ENCODE measurements around the gene LHPP. TPM values are rescaled to one million over a fixed set of nuclear protein-coding genes. Genes with fewer than 3 reads are reported as not detected.

LHPP gene
- total and polyA plus RNA-seq, 2 donors (not counting 1 experiment from before 2014, with no cell fraction given), result 10.2 to 15.6 TPM

DNA sequence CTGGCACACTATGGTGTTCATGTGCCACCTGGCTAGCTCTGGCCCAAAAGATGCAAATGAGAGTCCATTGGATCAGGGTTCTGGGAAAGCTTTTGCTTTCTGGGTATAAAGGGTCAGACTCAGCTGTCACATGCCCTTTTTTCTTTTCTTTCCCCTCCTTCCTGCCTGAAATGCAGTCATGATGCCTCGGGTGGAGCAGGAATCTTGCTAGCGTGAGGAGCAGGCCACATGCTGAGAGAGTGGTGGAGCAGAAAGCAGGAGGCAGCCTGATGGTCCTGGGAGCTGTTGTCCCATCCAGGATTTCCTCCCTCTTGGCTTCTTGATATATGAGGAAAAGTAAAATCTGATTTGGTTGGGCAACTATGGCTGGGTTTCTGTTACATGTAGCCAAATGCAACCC is 2.7 kb upstream of the LHPP start:
- Histone ChIP-seq H4K20me1 (ENCODE audit: control insufficient read depth, extremely low read depth, insufficient read depth, low read length) (no peaks in the 10 kb centered on the region), H3K4me2 (ENCODE audit: extremely low read depth, insufficient read depth, low read length) (no peak overlapping the region), H3K27me3 (ENCODE audit: control insufficient read depth, insufficient read depth, low read length) (peaks cover 29% of the 10 kb centered on the region), H3K79me2 (ENCODE audit: control insufficient read depth, insufficient read depth, low read length) (no peaks in the 10 kb centered on the region), H3K36me3 (ENCODE audit: control insufficient read depth, insufficient read depth, low read length) (no peaks in the 10 kb centered on the region), H3K4me3 (replicated peaks in 1 of 4; ENCODE audit: control extremely low read depth in 1 of 4, insufficient read depth in 1 of 4, low read depth in 3 of 4, low read length in 4 of 4) (no peak overlapping the region), H3K27ac (ENCODE audit: insufficient read depth, low read length) (no peak overlapping the region), H3K4me1 (ENCODE audit: control insufficient read depth, extremely low read depth, insufficient read depth, low read length) (no peaks in the 10 kb centered on the region), H3K9me3 (ENCODE audit: control insufficient read depth, insufficient read depth, low read depth, low read length) (no peaks in the 10 kb centered on the region), H2AFZ (ENCODE audit: low read length) (no peak overlapping the region), H3K9ac (ENCODE audit: insufficient read depth, low read length) (no peak overlapping the region)
- no peak for DNase-seq (ENCODE audit: low read depth in 2 of 2)
- TF ChIP-seq EZH2 (IDR thresholded peaks at IDR 0.05; ENCODE audit: low read length, missing control alignments), result no peak
- TF ChIP-seq, protein P1, sequence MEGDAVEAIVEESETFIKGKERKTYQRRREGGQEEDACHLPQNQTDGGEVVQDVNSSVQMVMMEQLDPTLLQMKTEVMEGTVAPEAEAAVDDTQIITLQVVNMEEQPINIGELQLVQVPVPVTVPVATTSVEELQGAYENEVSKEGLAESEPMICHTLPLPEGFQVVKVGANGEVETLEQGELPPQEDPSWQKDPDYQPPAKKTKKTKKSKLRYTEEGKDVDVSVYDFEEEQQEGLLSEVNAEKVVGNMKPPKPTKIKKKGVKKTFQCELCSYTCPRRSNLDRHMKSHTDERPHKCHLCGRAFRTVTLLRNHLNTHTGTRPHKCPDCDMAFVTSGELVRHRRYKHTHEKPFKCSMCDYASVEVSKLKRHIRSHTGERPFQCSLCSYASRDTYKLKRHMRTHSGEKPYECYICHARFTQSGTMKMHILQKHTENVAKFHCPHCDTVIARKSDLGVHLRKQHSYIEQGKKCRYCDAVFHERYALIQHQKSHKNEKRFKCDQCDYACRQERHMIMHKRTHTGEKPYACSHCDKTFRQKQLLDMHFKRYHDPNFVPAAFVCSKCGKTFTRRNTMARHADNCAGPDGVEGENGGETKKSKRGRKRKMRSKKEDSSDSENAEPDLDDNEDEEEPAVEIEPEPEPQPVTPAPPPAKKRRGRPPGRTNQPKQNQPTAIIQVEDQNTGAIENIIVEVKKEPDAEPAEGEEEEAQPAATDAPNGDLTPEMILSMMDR (conservative IDR thresholded peaks at IDR 0.05 in 1 of 2, IDR thresholded peaks at IDR 0.05 in 1 of 2; ENCODE audit: low read depth in 1 of 2, low read length in 2 of 2), result no peak

DNA sequence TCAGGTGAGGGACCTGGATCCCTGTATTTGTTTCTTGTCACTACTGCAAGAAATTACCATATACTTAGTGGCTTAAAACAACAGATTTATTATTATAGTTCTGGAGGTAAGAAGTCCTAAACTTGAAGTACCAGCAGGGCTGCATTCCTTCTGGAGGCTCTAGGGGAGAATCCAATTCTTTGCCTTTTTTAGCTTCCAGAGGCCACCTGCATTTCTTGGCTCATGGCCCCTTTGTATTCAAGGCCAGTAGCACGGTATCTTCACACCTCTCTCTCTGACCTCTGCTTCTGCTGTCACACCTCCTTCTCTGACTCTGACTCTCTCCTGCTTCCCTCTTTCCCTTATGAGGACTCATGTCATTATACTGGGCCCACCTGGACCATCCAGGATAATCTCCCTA is 2.2 kb upstream of the LHPP start:
- Histone ChIP-seq H4K20me1 (ENCODE audit: control insufficient read depth, extremely low read depth, insufficient read depth, low read length) (no peaks in the 10 kb centered on the region), H3K4me2 (ENCODE audit: extremely low read depth, insufficient read depth, low read length) (no peak overlapping the region), H3K79me2 (ENCODE audit: control insufficient read depth, insufficient read depth, low read length) (no peaks in the 10 kb centered on the region), H2AFZ (ENCODE audit: low read length) (no peak overlapping the region), H3K9ac (ENCODE audit: insufficient read depth, low read length) (no peak overlapping the region), H3K4me1 (ENCODE audit: control insufficient read depth, extremely low read depth, insufficient read depth, low read length) (no peaks in the 10 kb centered on the region), H3K27ac (ENCODE audit: insufficient read depth, low read length) (no peak overlapping the region), H3K4me3 (replicated peaks in 1 of 4; ENCODE audit: control extremely low read depth in 1 of 4, insufficient read depth in 1 of 4, low read depth in 3 of 4, low read length in 4 of 4) (no peak overlapping the region), H3K9me3 (ENCODE audit: control insufficient read depth, insufficient read depth, low read depth, low read length) (no peaks in the 10 kb centered on the region), H3K27me3 (ENCODE audit: control insufficient read depth, insufficient read depth, low read length) (peaks cover 24% of the 10 kb centered on the region), H3K36me3 (ENCODE audit: control insufficient read depth, insufficient read depth, low read length) (no peaks in the 10 kb centered on the region)
- DNase-seq (ENCODE audit: low read depth in 2 of 2), result no peak
- no peak for TF ChIP-seq EZH2 (IDR thresholded peaks at IDR 0.05; ENCODE audit: low read length, missing control alignments)
- TF ChIP-seq, protein P1 (conservative IDR thresholded peaks at IDR 0.05 in 1 of 2, IDR thresholded peaks at IDR 0.05 in 1 of 2; ENCODE audit: low read depth in 1 of 2, low read length in 2 of 2), result no peak

DNA sequence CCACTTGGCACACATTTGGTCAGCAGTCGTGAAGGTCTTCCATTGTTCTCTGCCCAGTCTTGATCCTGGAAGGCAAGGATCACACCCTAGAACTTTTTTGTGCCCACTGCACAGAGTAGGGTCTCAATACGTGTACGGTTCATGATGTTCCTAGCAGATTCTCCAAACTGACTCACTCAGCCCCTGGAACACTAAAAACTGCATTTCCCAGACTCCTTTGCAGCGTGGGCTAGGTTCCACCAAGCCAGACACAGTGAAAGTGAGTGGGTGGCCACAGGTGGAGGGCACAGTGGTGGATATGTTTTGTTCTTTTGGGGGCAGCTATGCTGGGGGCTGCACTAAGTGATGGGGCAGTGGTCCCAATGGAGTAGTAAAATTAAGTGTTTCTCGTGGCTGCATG is 1.5 kb upstream of the LHPP start:
- Histone ChIP-seq H3K27ac (ENCODE audit: insufficient read depth, low read length) (no peak overlapping the region), H3K4me1 (ENCODE audit: control insufficient read depth, extremely low read depth, insufficient read depth, low read length) (no peaks in the 10 kb centered on the region), H3K27me3 (ENCODE audit: control insufficient read depth, insufficient read depth, low read length) (peaks cover 17% of the 10 kb centered on the region), H3K79me2 (ENCODE audit: control insufficient read depth, insufficient read depth, low read length) (no peaks in the 10 kb centered on the region), H2AFZ (ENCODE audit: low read length) (no peak overlapping the region), H3K4me2 (ENCODE audit: extremely low read depth, insufficient read depth, low read length) (no peak overlapping the region), H3K36me3 (ENCODE audit: control insufficient read depth, insufficient read depth, low read length) (no peaks in the 10 kb centered on the region), H3K4me3 (replicated peaks in 1 of 4; ENCODE audit: control extremely low read depth in 1 of 4, insufficient read depth in 1 of 4, low read depth in 3 of 4, low read length in 4 of 4) (no peak overlapping the region), H3K9ac (ENCODE audit: insufficient read depth, low read length) (no peak overlapping the region), H4K20me1 (ENCODE audit: control insufficient read depth, extremely low read depth, insufficient read depth, low read length) (no peaks in the 10 kb centered on the region), H3K9me3 (ENCODE audit: control insufficient read depth, insufficient read depth, low read depth, low read length) (no peaks in the 10 kb centered on the region)
- TF ChIP-seq, protein P1 (conservative IDR thresholded peaks at IDR 0.05 in 1 of 2, IDR thresholded peaks at IDR 0.05 in 1 of 2; ENCODE audit: low read depth in 1 of 2, low read length in 2 of 2), result no peak
- no peak for TF ChIP-seq EZH2 (IDR thresholded peaks at IDR 0.05; ENCODE audit: low read length, missing control alignments)
- DNase-seq (ENCODE audit: low read depth in 2 of 2), result no peak
